NCI-H345 treated with DMSO at 0.1 percent for 48 hours (cell line): ENCODE measurements around the gene CBX6.
"Not testable (repeated sequence)": the region's sequence is repeated elsewhere in the genome, so short reads cannot be mapped to it uniquely, and the experiment has no call there.

Experiments used
- DNase-seq: peaks from one replicate; lab custom pipeline; 2025; ENCODE audit not compliant: unreplicated experiment; lab: John Stamatoyannopoulos, UW

The CBX6 gene

DNA sequence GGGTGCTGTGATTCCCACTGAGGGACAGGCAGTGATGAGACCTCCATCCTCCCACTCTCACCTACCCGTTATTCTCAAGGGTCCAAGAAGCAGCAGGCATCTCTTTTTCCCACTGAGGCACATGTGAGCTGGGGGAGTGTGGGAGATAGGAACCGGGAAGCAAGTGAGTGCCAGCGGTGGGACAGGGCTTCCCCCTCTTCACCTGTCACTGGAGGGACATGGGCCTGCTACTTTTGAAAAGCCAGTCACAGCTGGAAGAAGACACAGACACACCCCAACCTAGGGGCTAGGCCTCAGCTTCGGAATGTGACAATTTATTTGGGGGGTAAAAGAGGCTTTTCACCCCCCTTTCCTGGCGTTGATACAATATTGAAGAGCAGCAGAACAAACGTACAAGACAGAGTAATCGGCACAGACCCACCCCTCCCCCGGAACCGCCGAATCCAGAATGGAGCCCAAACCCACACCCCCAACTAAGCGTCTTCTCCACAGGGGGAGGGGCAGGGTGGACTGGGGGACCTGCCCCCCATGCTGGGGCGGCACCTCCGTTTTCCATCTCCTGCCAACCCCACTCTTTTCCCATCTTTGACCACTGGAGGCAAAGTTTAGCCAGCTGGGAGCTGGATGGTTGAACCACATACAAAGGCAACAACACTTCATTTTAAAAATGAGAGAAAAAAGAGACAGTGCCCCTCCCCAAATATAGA is 10.7 kb downstream of the CBX6 start:
- no peak for DNase-seq

DNA sequence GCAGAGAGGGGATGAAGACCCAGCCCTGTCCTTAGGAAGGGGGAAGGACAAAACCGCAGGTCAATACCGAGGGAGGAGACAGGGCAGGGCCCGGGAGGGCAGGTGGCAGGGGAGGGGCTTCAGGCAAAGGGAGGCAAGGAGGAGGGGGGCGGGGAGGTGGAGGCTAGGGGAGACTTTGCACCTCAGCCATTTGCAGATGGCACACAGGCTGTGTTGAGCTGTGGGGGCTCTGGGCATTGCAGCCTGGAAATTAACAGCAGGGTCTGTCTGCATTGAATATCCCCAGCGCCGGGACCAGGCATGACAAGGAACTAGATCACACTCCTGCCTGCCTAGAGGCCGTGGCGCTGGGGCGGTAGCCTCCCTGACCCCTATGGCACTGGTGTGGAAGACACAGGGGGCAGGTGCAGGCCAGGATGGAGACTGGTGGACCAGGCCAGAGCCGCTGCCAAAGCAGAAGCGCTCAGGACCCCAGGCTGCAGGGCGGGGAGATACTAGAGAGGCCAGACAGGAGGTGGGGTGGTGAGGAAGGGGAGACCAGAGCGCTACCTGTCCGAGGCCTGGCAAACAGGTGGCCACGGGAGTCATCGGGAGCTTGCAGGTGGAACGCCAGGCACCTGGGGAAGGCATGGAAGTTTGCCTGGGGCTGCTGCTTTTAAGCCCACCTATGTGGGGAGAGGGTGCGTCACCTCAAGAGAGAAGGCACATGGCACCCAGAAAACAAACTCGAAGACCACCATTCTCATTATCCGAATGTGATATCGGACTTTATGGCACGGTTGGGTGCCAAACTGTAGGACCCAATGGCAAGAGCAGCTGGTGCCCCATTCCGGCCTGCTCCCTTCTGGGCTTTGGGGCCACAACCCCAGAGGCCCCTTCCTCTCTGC is 11.5 kb downstream of the CBX6 start:
- DNase-seq, result no peak

DNA sequence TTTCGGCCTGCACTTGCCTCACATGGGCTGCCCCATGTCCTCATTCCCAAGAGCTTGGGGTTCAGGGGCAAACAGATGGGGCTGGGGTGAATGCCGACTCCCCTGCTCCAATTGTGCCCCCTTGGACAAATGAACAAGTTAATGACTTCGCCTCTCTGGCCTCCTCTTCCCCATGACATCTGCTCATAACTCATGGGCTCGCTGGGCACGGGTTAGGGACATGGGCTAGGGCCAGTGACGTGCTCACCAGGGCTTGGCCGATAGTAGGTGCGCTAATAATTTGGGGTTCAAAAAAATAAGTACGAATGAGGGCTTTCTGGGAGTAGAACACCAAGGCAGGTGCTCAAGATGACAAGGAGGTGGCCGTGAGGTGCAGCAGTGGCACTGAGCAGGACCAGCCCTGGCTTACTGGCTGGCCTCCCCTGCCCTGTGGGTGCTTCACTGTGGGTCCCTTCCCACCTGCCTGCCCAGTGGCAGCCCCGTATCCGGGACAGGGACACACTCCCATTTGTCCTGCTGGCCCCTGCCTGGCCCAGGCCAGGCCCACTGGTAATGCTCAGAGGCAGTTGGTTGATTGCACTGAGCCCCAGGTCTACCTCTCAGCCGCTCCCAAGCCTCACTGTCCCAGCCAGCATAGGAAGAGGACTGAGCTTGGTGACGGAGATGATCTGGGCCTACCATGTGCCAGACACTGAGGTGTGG is 12.3 kb downstream of the CBX6 start:
- no peak for DNase-seq

DNA sequence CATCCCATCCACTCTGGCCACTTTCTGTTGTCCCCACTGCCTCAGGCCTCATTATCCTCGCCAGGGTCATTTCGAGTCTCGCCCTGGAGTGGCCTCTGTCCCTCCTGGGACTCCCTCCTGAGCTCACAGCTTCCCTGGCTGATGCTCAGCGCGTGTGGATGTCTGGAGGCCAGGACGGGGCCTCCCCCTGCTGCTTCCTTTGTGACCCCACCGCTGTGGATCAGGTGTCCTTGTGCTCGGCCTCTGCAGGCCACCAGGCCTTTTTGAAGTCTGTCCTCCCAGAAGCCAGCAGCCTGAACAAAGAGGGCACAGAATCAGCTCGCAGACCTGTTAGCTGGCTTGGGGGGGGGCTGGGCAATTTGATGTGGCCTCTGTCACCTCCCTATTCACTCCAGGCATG is 13.5 kb downstream of the CBX6 start:
- no peak for DNase-seq

DNA sequence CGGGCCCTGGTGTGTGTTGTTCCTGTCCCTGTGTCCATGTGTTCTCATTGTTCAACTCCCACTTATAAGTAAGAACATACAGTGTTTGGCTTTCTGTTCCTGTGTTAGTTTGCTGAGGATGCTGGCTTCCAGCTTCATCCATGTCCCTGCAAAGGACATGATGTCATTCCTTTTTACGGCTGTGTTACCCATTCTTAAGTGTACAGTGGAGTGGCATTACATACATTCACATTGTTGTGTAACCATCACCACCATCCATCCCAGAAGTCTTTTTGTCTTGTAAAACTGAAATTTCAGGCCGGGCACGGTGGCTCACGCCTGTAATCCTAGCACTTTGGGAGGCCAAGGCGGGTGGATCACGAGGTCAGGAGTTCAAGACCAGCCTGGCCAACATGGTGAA is 17.5 kb downstream of the CBX6 start:
- DNase-seq, result not testable (repeated sequence)

DNA sequence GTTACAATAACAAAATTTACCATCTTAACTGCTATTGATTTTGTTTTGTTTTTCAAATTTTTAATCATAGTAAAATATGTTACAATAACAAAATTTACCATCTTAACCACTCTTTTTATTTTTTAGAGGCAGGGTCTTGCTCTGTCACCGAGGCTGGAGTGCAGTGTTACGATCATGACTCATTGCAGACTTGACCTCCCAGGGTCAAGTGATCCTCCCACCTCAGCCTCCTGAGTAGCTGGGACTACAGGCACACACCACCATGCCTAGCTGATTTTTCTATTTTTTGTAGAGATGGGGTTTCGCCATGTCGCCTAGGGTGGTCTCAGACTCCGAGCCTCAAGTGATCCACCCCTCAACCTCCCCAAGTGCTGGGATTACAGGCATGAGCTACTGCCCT is 18.1 kb downstream of the CBX6 start:
- not testable (repeated sequence) for DNase-seq

DNA sequence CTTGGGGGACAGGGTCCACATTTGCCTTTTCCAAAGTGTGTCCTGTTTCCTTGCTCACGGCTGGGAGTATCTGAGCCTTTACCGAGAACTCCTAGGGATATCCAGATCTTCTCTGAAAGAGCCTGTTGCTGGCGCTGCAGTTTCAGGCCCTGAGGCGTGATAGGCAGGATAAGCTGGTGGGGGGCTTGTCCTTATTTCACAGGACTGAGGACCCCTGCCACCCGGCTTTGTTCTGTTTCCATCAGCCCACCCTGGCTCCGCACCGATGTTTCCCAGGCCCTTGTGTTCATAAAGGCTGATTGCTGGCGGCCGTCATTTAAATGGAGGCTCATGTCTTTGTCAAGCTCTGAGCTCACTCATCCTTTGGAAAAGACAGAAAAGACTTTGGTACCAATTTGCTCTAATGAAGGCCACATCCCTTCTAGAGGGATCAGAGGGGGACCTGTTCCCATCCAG is 18.8 kb downstream of the CBX6 start:
- no peak for DNase-seq

DNA sequence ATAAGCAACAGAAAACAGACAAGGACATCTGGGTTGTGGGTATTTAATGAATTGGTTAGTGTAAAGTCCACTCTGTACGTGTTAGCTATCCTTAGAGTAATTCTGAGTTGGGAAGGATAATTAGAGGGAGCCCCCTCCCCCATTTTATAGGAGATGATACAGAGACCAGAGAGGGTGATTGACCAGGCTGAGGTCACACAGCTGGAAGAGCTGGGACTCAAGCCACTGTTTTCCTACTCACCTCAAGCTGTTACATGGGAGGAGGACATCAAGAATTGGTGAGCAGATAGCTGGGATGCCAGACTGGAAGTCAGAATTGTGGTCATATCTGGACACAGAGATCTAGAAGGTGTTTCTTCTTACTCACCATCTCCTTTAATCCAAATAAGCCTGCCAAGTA is 19.5 kb downstream of the CBX6 start:
- DNase-seq, result no peak

DNA sequence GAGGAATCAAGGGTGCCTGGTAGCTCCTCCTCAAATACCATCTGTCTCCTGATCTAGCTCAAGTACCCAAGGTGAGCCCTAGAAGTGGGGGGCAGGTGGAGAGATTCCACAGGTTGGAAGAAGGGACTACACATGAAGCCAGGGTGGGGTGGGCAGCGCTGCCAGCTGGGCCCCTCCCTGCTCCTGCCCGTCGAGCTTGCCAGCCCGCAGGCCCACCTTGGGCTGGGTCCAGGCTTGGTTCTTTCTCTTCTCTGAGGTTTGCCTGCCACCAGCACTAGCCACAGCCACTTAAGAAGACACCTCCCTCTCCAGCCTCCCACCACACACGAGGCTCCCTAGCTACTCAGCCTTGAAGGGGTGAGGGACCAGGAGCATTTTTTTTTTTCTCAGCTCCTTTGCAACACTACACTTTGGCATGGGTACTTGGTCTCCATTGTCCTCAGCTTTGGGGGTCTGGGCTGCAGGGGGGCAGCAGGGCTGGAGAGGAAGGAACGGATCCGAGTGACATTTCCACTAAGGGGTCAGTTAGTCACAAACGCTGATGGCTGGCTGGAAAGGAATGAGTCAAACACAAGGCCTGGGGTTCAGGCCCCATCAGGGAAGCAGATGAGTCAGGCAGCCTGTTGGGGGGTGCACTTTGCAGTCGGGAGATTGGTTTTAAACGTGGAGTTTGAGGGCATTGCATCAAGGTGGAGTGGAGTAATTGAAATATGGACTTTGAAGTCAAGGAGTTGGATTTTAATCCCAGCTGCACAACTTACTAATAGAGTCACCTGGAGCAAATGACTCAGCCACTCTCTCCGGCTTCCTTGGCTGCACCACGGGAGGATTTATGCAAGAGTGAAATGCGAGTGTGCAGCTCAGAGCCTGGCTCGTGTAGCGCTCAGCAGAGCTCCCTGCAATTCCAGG is 20.8 kb downstream of the CBX6 start:
- DNase-seq, result no peak

DNA sequence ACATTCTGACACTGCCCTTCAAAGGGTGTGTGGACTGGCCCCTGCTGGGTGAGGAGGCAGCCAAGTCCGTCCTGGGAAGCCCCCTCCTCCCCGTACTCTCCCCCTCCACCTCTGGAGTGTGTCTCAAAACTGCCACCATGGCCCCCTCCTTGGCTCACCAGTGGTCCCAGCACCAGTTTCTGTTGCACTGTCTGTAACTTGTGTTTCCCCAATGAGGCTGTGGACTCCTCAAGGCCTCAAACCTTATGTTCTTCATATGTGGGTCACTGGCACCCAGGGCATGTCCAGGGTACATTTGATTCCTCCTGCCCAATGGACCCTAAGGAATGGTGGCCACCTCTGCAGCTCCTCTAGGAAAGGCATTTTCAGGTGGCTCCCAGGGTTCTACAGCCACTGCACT is 21.6 kb downstream of the CBX6 start:
- no peak for DNase-seq

DNA sequence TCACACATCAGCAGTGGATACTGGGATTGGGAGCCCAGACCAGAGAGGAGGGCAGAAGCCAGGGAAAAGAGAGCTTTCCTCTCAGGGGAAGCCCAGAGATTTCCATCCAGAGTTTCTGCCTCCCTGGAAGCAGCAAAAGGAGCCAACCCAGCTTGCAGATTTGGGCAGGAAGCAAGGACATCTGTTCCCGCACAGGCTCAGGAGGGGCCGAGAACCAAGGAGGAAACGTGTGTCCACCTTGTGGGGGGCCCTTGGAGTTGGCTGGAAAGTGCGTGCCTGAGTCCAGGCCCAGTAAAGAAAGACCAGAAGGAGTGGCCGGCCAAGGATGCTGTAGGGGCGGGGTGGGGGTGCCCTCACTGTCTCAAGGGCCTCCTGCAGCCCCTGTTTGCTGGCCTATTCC is 22.2 kb downstream of the CBX6 start:
- no peak for DNase-seq

DNA sequence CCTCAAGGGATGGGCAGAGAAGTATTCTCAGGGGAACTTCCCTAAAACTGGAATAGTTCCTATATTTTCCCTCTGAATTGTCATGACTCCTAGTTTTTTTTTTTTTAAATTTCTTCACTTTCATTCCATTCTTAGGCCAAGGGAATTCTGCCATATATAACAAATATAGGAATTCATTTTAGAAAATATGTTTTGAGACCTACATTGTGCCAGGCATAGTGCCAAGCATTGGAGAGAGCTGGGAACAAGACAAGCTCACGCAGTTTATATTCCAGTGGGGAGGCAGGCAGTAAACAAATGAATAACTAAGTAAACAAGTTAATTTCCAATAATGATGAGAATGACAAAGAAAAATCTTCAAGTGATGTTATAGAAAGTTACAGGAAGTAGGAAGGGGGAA is 25.6 kb downstream of the CBX6 start:
- no peak for DNase-seq

DNA sequence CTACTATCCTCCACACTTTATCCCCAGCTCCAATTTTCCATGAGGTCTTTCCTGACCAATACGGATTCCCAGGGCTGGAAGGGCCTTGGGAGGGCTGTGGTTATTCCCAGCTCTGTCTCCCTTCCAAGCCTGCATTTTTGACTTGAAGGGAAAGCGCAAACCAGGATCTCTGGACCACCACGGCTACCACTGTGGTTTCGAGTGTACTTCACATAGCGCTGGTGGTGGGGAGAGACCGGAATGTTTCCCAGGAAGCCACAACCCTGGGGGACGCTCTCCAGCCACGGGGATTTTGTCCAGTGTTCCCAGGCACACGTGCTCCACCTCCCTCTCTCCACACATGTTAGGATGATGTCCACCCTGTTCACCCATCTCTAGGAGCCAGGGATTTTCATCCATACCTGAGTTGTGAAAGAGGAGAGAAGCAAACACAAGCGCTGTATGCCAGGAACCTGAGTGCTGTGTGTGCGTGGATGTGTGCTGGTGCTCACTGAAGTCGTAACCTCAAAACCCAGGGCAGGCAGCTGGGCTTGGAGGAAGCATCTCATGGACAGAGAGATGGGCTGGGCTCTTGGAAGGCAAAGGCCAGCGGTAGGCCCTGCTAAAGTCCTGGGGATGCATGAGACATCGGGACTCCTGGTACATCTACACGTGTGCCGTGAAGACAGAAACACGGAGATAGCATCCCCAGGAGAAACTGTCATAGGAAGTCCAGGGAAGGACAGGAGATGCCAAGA is 26.8 kb downstream of the CBX6 start:
- DNase-seq, result no peak

DNA sequence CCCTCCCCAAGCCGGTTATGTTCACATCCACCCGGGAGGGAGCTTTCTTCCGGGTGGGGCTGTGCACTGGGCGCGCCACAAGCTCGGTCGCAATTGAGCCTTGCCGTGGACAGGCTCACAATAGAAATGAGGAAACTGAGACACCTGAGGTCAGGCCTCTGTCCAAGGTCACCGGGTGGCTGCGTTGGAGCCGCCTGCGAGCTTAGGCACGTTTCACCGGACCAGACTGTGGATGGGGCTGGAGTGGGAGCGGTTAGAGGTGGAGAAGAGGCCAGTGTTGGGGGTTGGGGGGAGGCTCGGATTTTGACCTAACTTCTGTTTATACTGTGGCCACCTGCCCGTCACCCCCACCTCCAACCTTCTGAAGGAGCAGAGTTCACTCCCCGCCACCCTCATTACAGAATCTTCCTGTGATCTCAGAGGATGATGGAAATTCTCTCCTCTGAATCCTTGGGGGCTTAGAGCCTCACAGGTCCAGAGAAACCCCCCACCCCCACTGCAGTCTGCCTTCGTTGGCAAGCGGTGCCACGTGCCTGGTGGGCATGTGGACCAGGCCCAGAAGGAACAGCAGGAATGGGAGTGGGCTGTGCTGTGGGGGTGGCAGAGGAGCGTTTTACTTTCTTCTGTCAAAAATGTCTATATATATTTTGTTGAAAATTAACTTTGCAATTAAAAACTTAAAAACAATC is 27.6 kb downstream of the CBX6 start:
- no peak for DNase-seq

DNA sequence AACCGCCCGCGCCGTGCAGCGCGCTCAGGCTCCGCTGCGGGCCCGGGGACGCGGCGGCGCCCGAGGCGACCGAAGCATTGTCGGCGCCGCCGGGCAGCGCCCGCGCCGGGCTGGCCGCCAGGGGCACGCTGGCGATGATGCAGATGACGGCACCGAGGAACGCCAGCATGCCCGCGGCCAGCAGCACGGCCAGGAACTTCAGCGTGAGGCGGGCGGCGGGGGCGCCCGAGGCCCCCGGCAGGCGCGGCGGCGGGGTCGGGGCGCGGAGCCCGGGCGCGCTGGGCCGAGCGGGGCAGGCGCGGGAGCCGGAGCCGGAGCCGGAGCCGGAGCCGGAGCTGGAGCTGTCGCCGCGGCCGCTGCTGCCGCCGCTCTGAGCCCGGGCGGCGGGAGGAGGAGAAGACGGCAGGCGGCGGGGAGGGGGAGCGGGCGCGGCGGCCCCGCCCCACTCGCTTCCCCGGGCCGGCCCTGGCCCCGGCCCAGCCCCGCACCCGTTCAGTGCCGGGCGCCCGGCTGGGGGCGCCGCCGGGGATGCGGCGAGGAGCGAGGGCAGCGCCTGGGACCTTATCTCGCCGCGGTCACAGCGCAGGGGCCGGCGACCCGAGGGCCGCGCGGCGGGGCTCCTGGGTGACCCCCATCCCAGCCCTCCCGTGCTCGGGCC is 28.2 kb downstream of the CBX6 start, which contains the start of gene NPTXR:
Gene NPTXR (minus strand): TSS at position 372 of the 658 bp plus-strand sequence.
- DNase-seq, result no peak

DNA sequence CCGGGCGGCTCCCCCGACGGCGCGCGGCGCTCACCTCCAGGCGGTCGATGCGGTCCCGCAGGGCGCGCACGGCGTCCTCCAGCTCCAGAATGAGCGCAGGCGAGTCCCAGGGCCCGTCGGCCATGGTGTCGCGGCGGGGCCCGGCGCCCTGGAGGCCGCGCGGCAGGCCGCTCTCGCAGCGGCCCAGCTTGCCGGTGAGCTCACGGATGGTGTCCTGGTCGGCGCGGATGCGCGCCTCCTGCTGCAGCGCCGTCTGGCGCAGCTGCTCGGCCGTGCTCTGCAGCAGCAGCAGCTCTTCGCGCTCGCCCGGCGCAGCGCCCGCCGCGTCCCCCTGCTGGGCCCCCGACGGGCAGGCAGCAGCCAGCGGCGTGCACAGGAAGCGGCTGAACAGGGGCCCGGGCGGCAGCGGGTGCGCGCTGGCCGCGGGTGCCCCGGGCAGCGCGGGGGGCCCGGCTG is 28.8 kb downstream of the CBX6 start:
- peak; percentile 19 for DNase-seq

DNA sequence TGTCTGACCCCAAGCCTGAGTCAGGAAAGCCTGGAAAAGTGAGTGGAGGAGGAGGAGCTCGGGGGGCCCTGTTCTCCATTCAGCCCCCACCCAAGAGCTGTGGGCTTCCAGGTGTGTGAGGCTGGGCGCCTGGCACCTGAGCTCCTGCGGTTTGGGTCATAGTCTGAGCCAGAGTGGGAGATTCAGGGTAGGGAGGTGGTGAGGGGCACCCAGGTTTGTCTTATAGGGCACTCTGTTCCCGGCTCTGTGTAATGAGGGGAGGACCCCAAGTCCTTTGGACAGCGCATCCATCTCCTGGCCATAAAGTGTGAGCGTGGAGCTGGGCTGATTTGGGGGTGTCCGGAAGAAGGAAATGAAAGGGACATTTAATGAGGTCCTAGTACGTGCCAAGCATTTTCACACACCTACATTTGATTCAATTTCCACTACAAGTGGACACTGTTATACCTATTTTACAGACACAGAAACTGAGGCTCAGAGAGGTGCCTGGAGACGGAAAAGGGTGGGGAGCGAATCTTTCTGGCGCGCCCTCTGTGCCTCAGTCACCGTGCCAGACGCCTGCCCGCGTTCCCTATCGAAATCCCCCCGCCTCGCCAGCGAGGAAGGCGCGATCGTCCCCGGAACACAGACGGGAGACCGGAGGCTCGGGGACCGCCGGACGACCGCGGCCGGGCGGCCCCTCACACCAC is 29.4 kb downstream of the CBX6 start:
- no peak for DNase-seq

DNA sequence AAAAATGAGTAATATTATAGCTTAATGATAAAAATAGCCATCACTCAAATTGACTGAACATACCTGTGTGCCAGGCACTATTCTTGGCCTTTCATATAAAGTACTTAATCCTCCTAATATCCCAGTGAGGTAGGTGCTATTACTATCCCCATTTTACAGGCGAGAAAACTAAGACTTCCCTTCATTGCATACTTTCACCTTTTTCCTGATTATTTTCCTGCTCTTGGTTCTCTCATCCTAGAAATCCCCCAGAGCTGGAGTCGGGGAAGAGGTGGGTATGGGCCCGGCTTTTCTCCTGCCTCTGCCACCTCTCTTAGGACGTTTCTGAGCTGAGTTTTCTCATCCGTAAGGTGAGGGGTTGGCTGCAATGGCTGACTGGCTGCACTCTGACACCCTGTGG is 30.4 kb downstream of the CBX6 start:
- DNase-seq, result no peak
